GM18858 (cell line): ENCODE results near the gene IL22RA2.

ENCODE experiments used
- ATAC-seq: cut with Tn5 transposase; IDR thresholded peaks from one replicate; pipeline ENCODE4 v1.9.1; 2021; ENCODE audit not compliant: unreplicated experiment

IL22RA2 gene

GRCh38 chr6:137167702-137168377, 5.6 kb downstream of the IL22RA2 start:
- ATAC-seq: no peak

- ATAC-seq: no peak
Observed at GRCh38 chr6:137166247-137167098, 7.0 kb downstream of the IL22RA2 start.

GRCh38 chr6:137165375-137166246, 7.8 kb downstream of the IL22RA2 start:
- ATAC-seq: peak; percentile 56

- ATAC-seq: no peak
Observed at GRCh38 chr6:137163732-137164318, 9.6 kb downstream of the IL22RA2 start.

- no peak for ATAC-seq
Observed at GRCh38 chr6:137162692-137163306, 10.6 kb downstream of the IL22RA2 start.

- no peak for ATAC-seq
Observed at GRCh38 chr6:137161949-137162348, 11.5 kb downstream of the IL22RA2 start.

- no peak for ATAC-seq
Observed at GRCh38 chr6:137160763-137161162, 12.7 kb downstream of the IL22RA2 start.

GRCh38 chr6:137159912-137160311, 13.5 kb downstream of the IL22RA2 start:
- no peak for ATAC-seq

GRCh38 chr6:137157601-137158000, 15.8 kb downstream of the IL22RA2 start:
- no peak for ATAC-seq

GRCh38 chr6:137156650-137157049, 16.8 kb downstream of the IL22RA2 start:
- ATAC-seq: no peak

GRCh38 chr6:137155830-137156229, 17.6 kb downstream of the IL22RA2 start:
- no peak for ATAC-seq

- ATAC-seq: no peak
Observed at GRCh38 chr6:137150072-137150471, 23.4 kb downstream of the IL22RA2 start.

- no peak for ATAC-seq
Observed at GRCh38 chr6:137149035-137149393, 24.4 kb downstream of the IL22RA2 start.

GRCh38 chr6:137148306-137149034, 25.0 kb downstream of the IL22RA2 start:
- no peak for ATAC-seq

GRCh38 chr6:137147195-137147594, 26.2 kb downstream of the IL22RA2 start:
- ATAC-seq: no peak

GRCh38 chr6:137146206-137146605, 27.2 kb downstream of the IL22RA2 start:
- ATAC-seq: no peak

GRCh38 chr6:137145421-137145820, 28.0 kb downstream of the IL22RA2 start:
- no peak for ATAC-seq

- no peak for ATAC-seq
Observed at GRCh38 chr6:137136065-137136464, 37.4 kb downstream of the IL22RA2 start.

- no peak for ATAC-seq
Observed at GRCh38 chr6:137134483-137134882, 39.0 kb downstream of the IL22RA2 start.

- no peak for ATAC-seq
Observed at GRCh38 chr6:137133122-137133521, 40.3 kb downstream of the IL22RA2 start.
